ENCODE data around the gene SPSB4. TPM values are rescaled to one million over a fixed set of nuclear protein-coding genes. Genes with fewer than 3 reads are reported as not detected.

The SPSB4 gene
- total and polyA plus RNA-seq, 2 donors (not counting 1 experiment from before 2014, with no cell fraction given), result not detected

- H3K4me1 ChIP-seq (ENCODE audit: control insufficient read depth in 2 of 2, insufficient read depth in 2 of 2, low read length in 2 of 2), result no peaks in the 10 kb centered on the region
- no peak overlapping the region for H3K4me3 ChIP-seq (ENCODE audit: control extremely low read depth in 1 of 5, extremely low read depth in 1 of 5, insufficient read depth in 1 of 5, low read depth in 2 of 5, low read length in 4 of 5)
- no peak overlapping the region for H3K27ac ChIP-seq (ENCODE audit: low read length in 2 of 2)
- H4K20me1 ChIP-seq (ENCODE audit: control insufficient read depth, insufficient read depth, low read length, poor library complexity, severe bottlenecking), result no peaks in the 10 kb centered on the region
- Mint-ChIP-seq H3K27me3 (peaks cover 29% of the 10 kb centered on the region), H3K9me3 (ENCODE audit: insufficient read depth) (no peaks in the 10 kb centered on the region), H3K27ac (no peak overlapping the region), H3K4me1 (no peaks in the 10 kb centered on the region), H3K4me3 (no peak overlapping the region)
- H2AFZ ChIP-seq (ENCODE audit: insufficient read depth, low read depth, low read length, poor library complexity, severe bottlenecking), result no peak overlapping the region
- peaks cover 0 to 10% (median 0%) of the 10 kb centered on the region in 4 experiments for H3K27me3 ChIP-seq (replicated peaks in 1 of 4; ENCODE audit: control extremely low read depth in 1 of 4, control insufficient read depth in 3 of 4, insufficient read depth in 4 of 4, low read length in 3 of 4)
- ChIA-PET CTCF (no interaction called here), POLR2A (no interaction called here)
- DNase-seq (no peak), ATAC-seq (ENCODE audit: low read depth) (no peak)
- intact Hi-C loops (cut with micrococcal nuclease), result no loop called here
- WGBS (ENCODE audit: insufficient coverage), result 80% methylated on average over 8 of the region's 9 CpGs
- H3K4me2 ChIP-seq (replicated peaks; ENCODE audit: low read depth, low read length, poor library complexity, severe bottlenecking), result no peak overlapping the region
- no peaks in the 10 kb centered on the region for H3K9me3 ChIP-seq (ENCODE audit: control extremely low read depth in 1 of 3, control insufficient read depth in 2 of 3, insufficient read depth in 1 of 3, low read length in 2 of 3)
- no peaks in the 10 kb centered on the region for H3K36me3 ChIP-seq (replicated peaks in 1 of 2; ENCODE audit: control extremely low read depth in 1 of 2, control insufficient read depth in 1 of 2, extremely low read depth in 1 of 2, insufficient read depth in 2 of 2, low read length in 1 of 2)
- TF ChIP-seq CTCF (IDR thresholded peaks at IDR 0.05) (no peak), EZH2 (IDR thresholded peaks at IDR 0.05; ENCODE audit: borderline replicate concordance, insufficient read depth, low read depth, low read length, poor library complexity, severe bottlenecking) (no peak)
- H3K79me2 ChIP-seq (ENCODE audit: control insufficient read depth, insufficient read depth, low read length), result no peaks in the 10 kb centered on the region
- no peak overlapping the region for H3K9ac ChIP-seq (ENCODE audit: low read length)
These were observed 75.7 kb downstream of the SPSB4 start for GRCh38 chr3:141126661-141127343.

- Histone ChIP-seq H3K79me2 (ENCODE audit: control insufficient read depth, insufficient read depth, low read length) (no peaks in the 10 kb centered on the region), H3K36me3 (replicated peaks in 1 of 2; ENCODE audit: control extremely low read depth in 1 of 2, control insufficient read depth in 1 of 2, extremely low read depth in 1 of 2, insufficient read depth in 2 of 2, low read length in 1 of 2) (no peaks in the 10 kb centered on the region), H3K9ac (ENCODE audit: low read length) (no peak overlapping the region), H2AFZ (ENCODE audit: insufficient read depth, low read depth, low read length, poor library complexity, severe bottlenecking) (no peak overlapping the region), H3K4me3 (ENCODE audit: control extremely low read depth in 1 of 5, extremely low read depth in 1 of 5, insufficient read depth in 1 of 5, low read depth in 2 of 5, low read length in 4 of 5) (no peak overlapping the region), H3K9me3 (ENCODE audit: control extremely low read depth in 1 of 3, control insufficient read depth in 2 of 3, insufficient read depth in 1 of 3, low read length in 2 of 3) (no peaks in the 10 kb centered on the region), H4K20me1 (ENCODE audit: control insufficient read depth, insufficient read depth, low read length, poor library complexity, severe bottlenecking) (no peaks in the 10 kb centered on the region), H3K27me3 (replicated peaks in 1 of 4; ENCODE audit: control extremely low read depth in 1 of 4, control insufficient read depth in 3 of 4, insufficient read depth in 4 of 4, low read length in 3 of 4) (peaks cover 0 to 10% (median 0%) of the 10 kb centered on the region in 4 experiments), H3K4me2 (replicated peaks; ENCODE audit: low read depth, low read length, poor library complexity, severe bottlenecking) (no peak overlapping the region), H3K4me1 (ENCODE audit: control insufficient read depth in 2 of 2, insufficient read depth in 2 of 2, low read length in 2 of 2) (no peaks in the 10 kb centered on the region), H3K27ac (ENCODE audit: low read length in 2 of 2) (no peak overlapping the region)
- WGBS (ENCODE audit: insufficient coverage), result 88% methylated on average over 7 of the region's 9 CpGs
- Mint-ChIP-seq H3K27me3 (peaks cover 27% of the 10 kb centered on the region), H3K4me3 (no peak overlapping the region), H3K27ac (no peak overlapping the region), H3K9me3 (ENCODE audit: insufficient read depth) (no peaks in the 10 kb centered on the region), H3K4me1 (no peaks in the 10 kb centered on the region)
- no peak for TF ChIP-seq CTCF (IDR thresholded peaks at IDR 0.05)
- no peak for TF ChIP-seq EZH2 (IDR thresholded peaks at IDR 0.05; ENCODE audit: borderline replicate concordance, insufficient read depth, low read depth, low read length, poor library complexity, severe bottlenecking)
- ChIA-PET POLR2A (no interaction called here), CTCF (interaction anchor here (1.2 kb wide), 1 partner anchor 12 kb away, joined by 3 read pairs; no protein-coding TSS in a partner anchor)
- intact Hi-C loops (cut with micrococcal nuclease), result no loop called here
- DNase-seq (no peak), ATAC-seq (ENCODE audit: low read depth) (no peak)
These were observed 76.4 kb downstream of the SPSB4 start for GRCh38 chr3:141127344-141128125.
